ENCODE data around the gene CBS. TPM values are rescaled to one million over a fixed set of nuclear protein-coding genes. Genes with fewer than 3 reads are reported as not detected.
A peak's percentile ranks its signal among the peaks of the same experiment; 100 is the strongest.
"Not testable (repeated sequence)": the region's sequence is repeated elsewhere in the genome, so short reads cannot be mapped to it uniquely, and the experiment has no call there.

The CBS gene
- 10 to 100 TPM; 60.4 to 64.2 TPM for total RNA-seq

DNA sequence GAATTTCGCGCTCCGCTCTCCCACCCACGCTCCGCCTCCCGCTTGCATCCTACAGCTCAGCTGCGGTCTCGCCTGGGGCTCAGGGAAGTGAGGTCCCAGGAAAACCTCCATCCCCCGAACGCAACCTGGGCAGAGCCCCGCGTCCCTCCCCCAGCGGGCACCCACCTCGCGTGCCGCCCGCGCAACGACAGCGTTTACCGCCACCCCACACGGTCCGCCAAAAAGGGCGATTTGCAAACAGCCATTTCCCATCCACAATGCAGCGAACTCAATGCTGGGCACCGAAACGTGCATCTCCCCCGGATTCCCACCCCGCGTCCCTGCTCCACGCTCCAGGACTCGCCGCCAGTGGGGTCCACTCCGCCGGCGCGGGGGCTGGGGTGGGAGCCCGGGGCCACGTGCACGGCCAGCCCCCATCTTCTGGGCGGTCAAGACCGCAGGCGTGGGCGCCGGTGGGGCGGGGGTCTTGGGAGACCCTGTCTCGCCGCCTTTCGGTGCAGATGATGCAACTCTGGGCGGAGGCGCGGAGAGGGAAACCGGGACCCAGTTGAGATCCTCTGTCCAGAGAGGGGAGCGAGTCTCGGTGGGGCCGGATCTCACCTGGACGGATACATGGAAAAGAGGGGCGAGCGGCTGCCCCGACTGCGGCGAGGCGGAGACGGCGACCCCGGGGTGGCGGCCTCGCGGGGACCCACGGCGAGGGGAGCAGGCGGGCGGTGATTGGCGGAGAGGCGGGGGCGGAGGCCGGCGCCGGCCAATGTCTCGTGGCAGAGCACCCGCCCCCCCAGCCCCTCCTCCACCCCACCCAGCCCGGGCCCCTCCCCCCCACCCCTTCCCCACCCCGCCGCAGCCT is at the start of gene CBS:
Gene CBS (minus strand): TSS at position 666 of the 853 bp plus-strand sequence. CDS start 3,642 bp downstream, outside the sequence.
- H3K9me3 Mint-ChIP-seq; CTCF ChIA-PET; DNase-seq; H3K27me3 Mint-ChIP-seq; H3K4me3 Mint-ChIP-seq; H3K27ac Mint-ChIP-seq; H3K4me1 Mint-ChIP-seq; POLR2A ChIA-PET; H3K36me3 Mint-ChIP-seq (ENCODE audit: low read depth): not testable (repeated sequence)

- POLR2A ChIA-PET, CTCF ChIA-PET: not testable (repeated sequence)
Measured at GRCh38 chr21:43115956-43116355, 40.3 kb upstream of the CBS start.

GRCh38 chr21:43114483-43114882 is 38.8 kb upstream of the CBS start:
- H3K9me3 Mint-ChIP-seq, H3K4me1 Mint-ChIP-seq, H3K4me3 Mint-ChIP-seq: not testable (repeated sequence)

More at GRCh38 chr21:43115956-43116355, 40.3 kb upstream of the CBS start:
- not testable (repeated sequence) for H3K27ac Mint-ChIP-seq; H3K36me3 Mint-ChIP-seq (ENCODE audit: low read depth); H3K27me3 Mint-ChIP-seq; H3K4me3 Mint-ChIP-seq; H3K9me3 Mint-ChIP-seq; DNase-seq; H3K4me1 Mint-ChIP-seq

GRCh38 chr21:43109006-43109405 is 33.4 kb upstream of the CBS start:
- H3K4me3 Mint-ChIP-seq; DNase-seq; POLR2A ChIA-PET; H3K27ac Mint-ChIP-seq; H3K36me3 Mint-ChIP-seq (ENCODE audit: low read depth); H3K9me3 Mint-ChIP-seq; H3K27me3 Mint-ChIP-seq; H3K4me1 Mint-ChIP-seq; CTCF ChIA-PET: not testable (repeated sequence)

More at GRCh38 chr21:43114483-43114882, 38.8 kb upstream of the CBS start:
- DNase-seq; CTCF ChIA-PET; H3K36me3 Mint-ChIP-seq (ENCODE audit: low read depth); H3K27me3 Mint-ChIP-seq; H3K27ac Mint-ChIP-seq; POLR2A ChIA-PET: not testable (repeated sequence)

- CTCF ChIA-PET; POLR2A ChIA-PET; H3K27me3 Mint-ChIP-seq; DNase-seq; H3K4me1 Mint-ChIP-seq; H3K36me3 Mint-ChIP-seq (ENCODE audit: low read depth); H3K4me3 Mint-ChIP-seq; H3K9me3 Mint-ChIP-seq; H3K27ac Mint-ChIP-seq: not testable (repeated sequence)
Measured at GRCh38 chr21:43108177-43108576, 32.5 kb upstream of the CBS start.

GRCh38 chr21:43107794-43108137 is 32.1 kb upstream of the CBS start:
- H3K36me3 Mint-ChIP-seq (ENCODE audit: low read depth); H3K27ac Mint-ChIP-seq; DNase-seq; H3K4me3 Mint-ChIP-seq; H3K9me3 Mint-ChIP-seq; POLR2A ChIA-PET; H3K4me1 Mint-ChIP-seq; CTCF ChIA-PET; H3K27me3 Mint-ChIP-seq: not testable (repeated sequence)

DNA sequence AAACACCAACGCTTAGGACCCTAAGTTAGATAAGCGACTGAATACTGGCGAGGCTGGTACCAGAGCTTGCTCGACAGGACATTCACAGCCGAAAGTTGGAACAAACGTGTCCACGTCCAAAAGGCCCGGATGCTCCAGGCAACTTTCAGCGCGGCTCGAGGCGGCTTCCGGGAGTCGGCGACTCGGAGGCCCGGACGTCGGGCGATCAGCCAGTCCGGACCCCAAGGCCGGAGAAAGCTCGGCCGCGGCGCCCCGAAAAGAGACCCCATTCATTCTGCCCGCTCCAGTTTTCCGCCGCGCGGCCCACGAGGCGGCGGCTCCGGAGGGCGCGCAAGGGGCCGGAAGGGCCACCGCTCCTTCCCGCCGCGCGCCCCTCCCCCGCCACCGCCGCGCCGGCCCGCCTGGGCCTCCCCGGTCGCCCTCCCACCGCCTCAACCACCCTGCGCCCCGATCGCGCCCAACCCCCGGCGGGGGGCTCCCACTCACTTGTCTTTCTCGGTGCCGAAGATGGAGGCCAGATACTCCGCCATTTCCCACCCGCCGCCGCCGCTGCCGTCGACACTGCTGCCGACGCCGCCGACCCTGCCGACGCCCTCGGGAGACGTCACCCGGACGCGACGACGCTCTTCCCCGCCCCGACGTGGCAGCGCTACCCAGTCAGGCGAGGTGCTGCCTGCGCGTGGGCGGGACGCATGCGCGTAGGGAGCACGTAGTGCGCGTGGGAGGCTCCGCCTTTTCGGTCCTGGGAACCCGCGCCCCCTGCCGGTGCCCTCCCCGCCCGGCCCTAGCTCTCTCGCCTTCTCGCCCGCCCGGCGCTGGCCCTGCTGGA is 31.5 kb upstream of the CBS start, which contains the start of gene U2AF1:
Gene U2AF1 (minus strand): TSS at position 606 of the 829 bp plus-strand sequence. CDS start 76 bp downstream, at position 530.
- H3K36me3 Mint-ChIP-seq (ENCODE audit: low read depth); CTCF ChIA-PET; POLR2A ChIA-PET; H3K4me1 Mint-ChIP-seq; H3K27me3 Mint-ChIP-seq; H3K9me3 Mint-ChIP-seq: not testable (repeated sequence)
- H3K4me3 Mint-ChIP-seq = peak within 1 kb of the TSS; percentile 67
- DNase-seq = peak; percentile 84
- peak within 1 kb of the TSS; percentile 61 for H3K27ac Mint-ChIP-seq

DNA sequence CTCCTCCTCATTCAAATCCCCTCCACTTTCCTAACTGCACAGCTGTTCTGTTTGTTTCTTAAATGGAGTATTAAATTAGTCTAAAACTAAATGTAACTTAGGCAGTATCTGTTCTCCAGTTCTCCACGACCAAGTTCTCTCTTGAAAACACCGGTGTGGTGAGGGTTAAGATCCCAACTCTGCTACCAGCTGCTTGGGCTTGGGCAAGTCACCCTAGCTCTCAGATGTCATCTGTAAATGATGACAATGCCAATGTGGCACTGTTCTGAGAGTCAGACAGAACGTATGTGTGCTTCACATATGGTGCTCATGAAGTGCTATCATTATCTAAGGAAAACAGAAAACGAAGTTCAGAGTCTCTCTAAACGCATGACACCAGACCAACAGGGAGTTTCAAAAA is 29.0 kb upstream of the CBS start:
- H3K27me3 Mint-ChIP-seq; H3K27ac Mint-ChIP-seq; H3K36me3 Mint-ChIP-seq (ENCODE audit: low read depth); H3K4me3 Mint-ChIP-seq; CTCF ChIA-PET; H3K4me1 Mint-ChIP-seq; H3K9me3 Mint-ChIP-seq; DNase-seq; POLR2A ChIA-PET: not testable (repeated sequence)

GRCh38 chr21:43102281-43102680 is 26.6 kb upstream of the CBS start:
- H3K9me3 Mint-ChIP-seq; H3K27ac Mint-ChIP-seq; POLR2A ChIA-PET; CTCF ChIA-PET; H3K36me3 Mint-ChIP-seq (ENCODE audit: low read depth); H3K4me3 Mint-ChIP-seq; H3K27me3 Mint-ChIP-seq; DNase-seq; H3K4me1 Mint-ChIP-seq: not testable (repeated sequence)

DNA sequence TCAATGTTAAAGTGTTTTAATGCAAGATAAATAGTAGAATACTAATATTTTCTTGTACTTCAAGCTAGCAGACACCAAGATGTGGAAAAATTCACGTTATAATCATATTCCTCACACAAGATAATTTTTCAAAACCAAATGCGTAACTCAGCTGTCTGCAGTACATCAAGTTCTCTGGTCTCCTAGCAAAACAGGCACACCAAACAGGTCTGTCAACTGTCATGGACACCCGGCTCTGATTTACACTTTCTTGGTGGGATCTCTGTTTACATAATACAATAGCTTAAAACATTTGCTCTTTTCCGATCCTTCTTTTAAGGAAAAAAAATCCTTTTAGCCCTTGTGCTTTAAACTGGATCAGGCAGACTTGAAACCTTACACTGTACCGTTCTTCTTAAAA is 26.0 kb upstream of the CBS start:
- H3K4me1 Mint-ChIP-seq; DNase-seq; POLR2A ChIA-PET; H3K9me3 Mint-ChIP-seq; H3K4me3 Mint-ChIP-seq; H3K27me3 Mint-ChIP-seq; CTCF ChIA-PET; H3K36me3 Mint-ChIP-seq (ENCODE audit: low read depth); H3K27ac Mint-ChIP-seq: not testable (repeated sequence)

GRCh38 chr21:43101000-43101399 is 25.4 kb upstream of the CBS start:
- H3K27ac Mint-ChIP-seq; DNase-seq; POLR2A ChIA-PET; H3K36me3 Mint-ChIP-seq (ENCODE audit: low read depth); H3K4me3 Mint-ChIP-seq; CTCF ChIA-PET; H3K4me1 Mint-ChIP-seq; H3K9me3 Mint-ChIP-seq; H3K27me3 Mint-ChIP-seq: not testable (repeated sequence)

GRCh38 chr21:43091979-43092614 is 16.5 kb upstream of the CBS start:
- H3K4me1 Mint-ChIP-seq; POLR2A ChIA-PET; H3K36me3 Mint-ChIP-seq (ENCODE audit: low read depth); H3K9me3 Mint-ChIP-seq; CTCF ChIA-PET; H3K27me3 Mint-ChIP-seq; H3K27ac Mint-ChIP-seq; H3K4me3 Mint-ChIP-seq; DNase-seq: not testable (repeated sequence)

DNA sequence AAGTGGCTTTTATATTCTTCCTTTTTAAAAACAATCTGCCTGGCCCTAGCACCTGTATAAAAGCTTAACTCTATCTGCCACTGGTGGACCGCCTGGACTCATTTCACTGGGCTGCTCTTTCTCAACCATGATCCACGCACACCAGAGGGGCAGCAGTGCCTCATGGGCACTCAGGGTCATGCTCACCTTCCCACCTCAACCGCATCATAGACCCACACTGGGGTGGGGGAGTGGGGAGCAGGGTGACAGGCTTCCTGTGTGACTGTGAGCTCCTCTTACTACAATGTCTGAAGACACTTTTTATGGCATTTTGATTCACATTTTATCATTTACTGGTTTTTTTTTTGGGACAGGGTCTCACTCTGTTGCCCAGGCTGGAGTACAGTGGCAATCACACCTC is 15.3 kb upstream of the CBS start:
- H3K4me3 Mint-ChIP-seq; H3K27me3 Mint-ChIP-seq; POLR2A ChIA-PET; H3K9me3 Mint-ChIP-seq; H3K36me3 Mint-ChIP-seq (ENCODE audit: low read depth); H3K27ac Mint-ChIP-seq; H3K4me1 Mint-ChIP-seq; CTCF ChIA-PET; DNase-seq: not testable (repeated sequence)

Measured in activated CD4-positive, alpha-beta memory T cell treated with anti-CD3 and anti-CD28 coated beads, Interleukin-2, amount 10 ng/mL, durations not matched to agents 7 days and 5 days (primary cell).